ENCODE measurements around the gene HARBI1.

Gene HARBI1

GRCh38 chr11:46617134-46617971, at the start of gene HARBI1, which contains the start of gene ATG13:
HARBI1 (minus strand) TSS chr11:46617227; CDS start chr11:46616237, 990 bp downstream.
ATG13 (plus strand) TSS chr11:46617553; CDS start chr11:46644292, 26,739 bp downstream.
- peak; percentile 90 for DNase-seq

GRCh38 chr11:46666516-46666915, 49.5 kb upstream of the HARBI1 start:
- DNase-seq, result no peak

GRCh38 chr11:46665356-46665755, 48.3 kb upstream of the HARBI1 start:
- no peak for DNase-seq

- no peak for DNase-seq
Observed at GRCh38 chr11:46664612-46665011, 47.6 kb upstream of the HARBI1 start.

GRCh38 chr11:46663277-46663940, 46.4 kb upstream of the HARBI1 start:
- no peak for DNase-seq

GRCh38 chr11:46662366-46662765, 45.3 kb upstream of the HARBI1 start:
- DNase-seq, result no peak

GRCh38 chr11:46661836-46662235, 44.8 kb upstream of the HARBI1 start:
- no peak for DNase-seq

- no peak for DNase-seq
Observed at GRCh38 chr11:46659908-46660307, 42.9 kb upstream of the HARBI1 start.

GRCh38 chr11:46658259-46658658, 41.2 kb upstream of the HARBI1 start:
- DNase-seq, result no peak

- DNase-seq, result no peak
Observed at GRCh38 chr11:46657186-46657585, 40.2 kb upstream of the HARBI1 start.

- DNase-seq, result no peak
Observed at GRCh38 chr11:46655631-46656030, 38.6 kb upstream of the HARBI1 start.

- peak; percentile 22 for DNase-seq
Observed at GRCh38 chr11:46649180-46649738, 32.2 kb upstream of the HARBI1 start.

- no peak for DNase-seq
Observed at GRCh38 chr11:46643986-46644385, 27.0 kb upstream of the HARBI1 start.

GRCh38 chr11:46643531-46643930, 26.5 kb upstream of the HARBI1 start:
- DNase-seq, result no peak

GRCh38 chr11:46642627-46643335, 25.8 kb upstream of the HARBI1 start:
- no peak for DNase-seq

- no peak for DNase-seq
Observed at GRCh38 chr11:46641639-46642038, 24.6 kb upstream of the HARBI1 start.

GRCh38 chr11:46640036-46640788, 23.2 kb upstream of the HARBI1 start:
- DNase-seq, result no peak

GRCh38 chr11:46639197-46639839, 22.3 kb upstream of the HARBI1 start:
- no peak for DNase-seq

- no peak for DNase-seq
Observed at GRCh38 chr11:46637546-46637945, 20.5 kb upstream of the HARBI1 start.

GRCh38 chr11:46635557-46636139, 18.6 kb upstream of the HARBI1 start:
- no peak for DNase-seq
